ENCODE results near the gene TUBA8.
A peak's percentile ranks its signal among the peaks of the same experiment; 100 is the strongest.
"Not testable (repeated sequence)": the region's sequence is repeated elsewhere in the genome, so short reads cannot be mapped to it uniquely, and the experiment has no call there.

The TUBA8 gene

GRCh38 chr22:18067121-18067520, 43.5 kb upstream of the TUBA8 start:
- DNase-seq (ENCODE audit: low read depth) = no peak
- H3K4me3 ChIP-seq (replicated peaks; ENCODE audit: low read depth, low read length) = no peak overlapping the region
- no peak for TF ChIP-seq CTCF (IDR thresholded peaks at IDR 0.05; ENCODE audit: low read length, missing control alignments)

GRCh38 chr22:18067548-18068341, 42.9 kb upstream of the TUBA8 start:
- H3K4me3 ChIP-seq (replicated peaks; ENCODE audit: low read depth, low read length) = no peak overlapping the region
- no peak for DNase-seq (ENCODE audit: low read depth)
- TF ChIP-seq CTCF (IDR thresholded peaks at IDR 0.05; ENCODE audit: low read length, missing control alignments) = no peak

GRCh38 chr22:18068381-18068988, 42.1 kb upstream of the TUBA8 start:
- H3K4me3 ChIP-seq (replicated peaks; ENCODE audit: low read depth, low read length) = no peak overlapping the region
- DNase-seq (ENCODE audit: low read depth) = no peak
- no peak for TF ChIP-seq CTCF (IDR thresholded peaks at IDR 0.05; ENCODE audit: low read length, missing control alignments)

GRCh38 chr22:18069041-18069440, 41.6 kb upstream of the TUBA8 start:
- H3K4me3 ChIP-seq (replicated peaks; ENCODE audit: low read depth, low read length) = no peak overlapping the region
- no peak for DNase-seq (ENCODE audit: low read depth)
- no peak for TF ChIP-seq CTCF (IDR thresholded peaks at IDR 0.05; ENCODE audit: low read length, missing control alignments)

- TF ChIP-seq CTCF (IDR thresholded peaks at IDR 0.05; ENCODE audit: low read length, missing control alignments) = no peak
- no peak for DNase-seq (ENCODE audit: low read depth)
- H3K4me3 ChIP-seq (replicated peaks; ENCODE audit: low read depth, low read length) = no peak overlapping the region
Measured at GRCh38 chr22:18070041-18070440, 40.6 kb upstream of the TUBA8 start.

GRCh38 chr22:18070556-18071306, 39.9 kb upstream of the TUBA8 start:
- no peak overlapping the region for H3K4me3 ChIP-seq (replicated peaks; ENCODE audit: low read depth, low read length)
- no peak for DNase-seq (ENCODE audit: low read depth)
- peak; percentile 7 for TF ChIP-seq CTCF (IDR thresholded peaks at IDR 0.05; ENCODE audit: low read length, missing control alignments)

- H3K4me3 ChIP-seq (replicated peaks; ENCODE audit: low read depth, low read length); DNase-seq (ENCODE audit: low read depth): not testable (repeated sequence)
Measured at GRCh38 chr22:18071307-18071967, 39.2 kb upstream of the TUBA8 start.
